ENCODE data around the gene GNPDA1. TPM values are rescaled to one million over a fixed set of nuclear protein-coding genes. Genes with fewer than 3 reads are reported as not detected.
A peak's percentile ranks its signal among the peaks of the same experiment; 100 is the strongest.

The GNPDA1 gene
- total RNA-seq, 1 experiment from 2014 or later: 70.9 TPM

- Histone ChIP-seq H3K27me3 (replicated peaks; ENCODE audit: control insufficient read depth, insufficient read depth, low read length) (no peaks in the 10 kb centered on the region), H3K36me3 (ENCODE audit: control insufficient read depth, insufficient read depth, low read length) (no peaks in the 10 kb centered on the region), H3K9me3 (no peaks in the 10 kb centered on the region), H3K4me3 (ENCODE audit: low read depth, low read length) (no peak overlapping the region), H3K4me1 (no peaks in the 10 kb centered on the region)
- peak in 1 of 2 experiments; percentile 4 for TF ChIP-seq CTCF (IDR thresholded peaks at IDR 0.05; ENCODE audit: insufficient read depth in 1 of 2, low read depth in 1 of 2, low read length in 1 of 2, severe bottlenecking in 1 of 2, unreplicated experiment in 1 of 2)
- Mint-ChIP-seq H3K27ac (ENCODE audit: unreplicated experiment) (no peak overlapping the region), H3K27me3 (ENCODE audit: insufficient read depth, unreplicated experiment) (no peaks in the 10 kb centered on the region), H3K9me3 (ENCODE audit: unreplicated experiment) (no peaks in the 10 kb centered on the region), H3K4me1 (ENCODE audit: low read depth, unreplicated experiment) (no peaks in the 10 kb centered on the region), H3K36me3 (ENCODE audit: insufficient read depth, unreplicated experiment) (peaks cover 35% of the 10 kb centered on the region), H3K4me3 (ENCODE audit: unreplicated experiment) (no peak overlapping the region)
- DNase-seq: peak in 1 of 2 experiments; percentile 15
- no TSS peak for BruUV-seq (replicated peaks)
- POLR2A ChIA-PET: interaction anchor here (0.5 kb wide), 1 partner anchor 22 kb away, joined by 3 read pairs; no protein-coding TSS in a partner anchor
- intact Hi-C loops (cut with micrococcal nuclease; ENCODE audit: unreplicated experiment): no loop called here
- CTCF ChIA-PET: interaction anchor here (0.6 to 1.3 kb wide), 2 partner anchors 23 to 144 kb away, joined by 3 read pairs; no protein-coding TSS in a partner anchor
Observed at GRCh38 chr5:142000704-142001484, 11.9 kb downstream of the GNPDA1 start.

GRCh38 chr5:142000173-142000572 is 12.7 kb downstream of the GNPDA1 start:
- no peaks in the 10 kb centered on the region for H3K4me1 ChIP-seq
- no peak for DNase-seq
- H3K4me3 ChIP-seq (ENCODE audit: low read depth, low read length): no peak overlapping the region
- no peaks in the 10 kb centered on the region for H3K27me3 ChIP-seq (replicated peaks; ENCODE audit: control insufficient read depth, insufficient read depth, low read length)
- TF ChIP-seq CTCF (IDR thresholded peaks at IDR 0.05; ENCODE audit: insufficient read depth in 1 of 2, low read depth in 1 of 2, low read length in 1 of 2, severe bottlenecking in 1 of 2, unreplicated experiment in 1 of 2): no peak
- no peaks in the 10 kb centered on the region for H3K36me3 ChIP-seq (ENCODE audit: control insufficient read depth, insufficient read depth, low read length)
- H3K9me3 ChIP-seq: no peaks in the 10 kb centered on the region
- H3K4me1 Mint-ChIP-seq (ENCODE audit: low read depth, unreplicated experiment): no peaks in the 10 kb centered on the region
- POLR2A ChIA-PET: no interaction called here
- H3K36me3 Mint-ChIP-seq (ENCODE audit: insufficient read depth, unreplicated experiment): peaks cover 32% of the 10 kb centered on the region
- CTCF ChIA-PET: interaction anchor here (1.3 kb wide), 1 partner anchor 145 kb away, joined by 3 read pairs; no protein-coding TSS in a partner anchor
- no peak overlapping the region for H3K4me3 Mint-ChIP-seq (ENCODE audit: unreplicated experiment)
- H3K27ac Mint-ChIP-seq (ENCODE audit: unreplicated experiment): no peak overlapping the region
- intact Hi-C loops (cut with micrococcal nuclease; ENCODE audit: unreplicated experiment): no loop called here
- BruUV-seq (replicated peaks): no TSS peak
- H3K9me3 Mint-ChIP-seq (ENCODE audit: unreplicated experiment): no peaks in the 10 kb centered on the region
- no peaks in the 10 kb centered on the region for H3K27me3 Mint-ChIP-seq (ENCODE audit: insufficient read depth, unreplicated experiment)

- H3K27ac Mint-ChIP-seq (ENCODE audit: unreplicated experiment): no peak overlapping the region
- H3K36me3 Mint-ChIP-seq (ENCODE audit: insufficient read depth, unreplicated experiment): peaks cover 39% of the 10 kb centered on the region
- no peak for TF ChIP-seq CTCF (IDR thresholded peaks at IDR 0.05; ENCODE audit: insufficient read depth in 1 of 2, low read depth in 1 of 2, low read length in 1 of 2, severe bottlenecking in 1 of 2, unreplicated experiment in 1 of 2)
- ChIA-PET CTCF (no interaction called here), POLR2A (no interaction called here)
- Histone ChIP-seq H3K36me3 (ENCODE audit: control insufficient read depth, insufficient read depth, low read length) (0 out of 2 replicates have a peak, but pooled peaks cover 1% of the 10 kb centered on the region), H3K4me3 (ENCODE audit: low read depth, low read length) (no peak overlapping the region), H3K4me1 (no peaks in the 10 kb centered on the region), H3K27me3 (replicated peaks; ENCODE audit: control insufficient read depth, insufficient read depth, low read length) (no peaks in the 10 kb centered on the region), H3K9me3 (no peaks in the 10 kb centered on the region)
- intact Hi-C loops (cut with micrococcal nuclease; ENCODE audit: unreplicated experiment): loop anchor here (10.0 kb wide), 1 partner anchor 547 kb away; no protein-coding TSS in a partner anchor
- no peaks in the 10 kb centered on the region for H3K9me3 Mint-ChIP-seq (ENCODE audit: unreplicated experiment)
- H3K4me1 Mint-ChIP-seq (ENCODE audit: low read depth, unreplicated experiment): no peaks in the 10 kb centered on the region
- DNase-seq: no peak
- H3K4me3 Mint-ChIP-seq (ENCODE audit: unreplicated experiment): no peak overlapping the region
- H3K27me3 Mint-ChIP-seq (ENCODE audit: insufficient read depth, unreplicated experiment): no peaks in the 10 kb centered on the region
- no TSS peak for BruUV-seq (replicated peaks)
Observed at GRCh38 chr5:141997358-141997960, 15.4 kb downstream of the GNPDA1 start.
